Kidney epithelial cell (primary cell): ENCODE data around the gene KCNC4. TPM values are rescaled to one million over a fixed set of nuclear protein-coding genes. Genes with fewer than 3 reads are reported as not detected.

Source experiments
- DNase-seq: peaks from one replicate; pipeline ENCODE4 v3.0.0-alpha.2; 2010; ENCODE audit warnings: low read depth
- H3K27me3 ChIP-seq: 2 replicates; pipeline ENCODE4 v1.6.0; 2011; ENCODE audit warnings: low read length; ENCODE audit not compliant: control insufficient read depth, insufficient read depth
- H3K36me3 ChIP-seq: 2 replicates; pipeline ENCODE4 v1.5.1; 2011; ENCODE audit warnings: low read length; ENCODE audit not compliant: control insufficient read depth, insufficient read depth
- H3K4me3 ChIP-seq: 2 replicates; pipeline ENCODE4 v1.5.1; 2011; ENCODE audit warnings: low read depth, mild to moderate bottlenecking, control low read depth, low read length
- CTCF ChIP-seq: IDR thresholded peaks from 2 replicates; pipeline ENCODE4 v1.5.1; 2011; ENCODE audit warnings: mild to moderate bottlenecking, moderate library complexity, low read length, control low read depth, inconsistent platforms; ENCODE audit not compliant: insufficient read depth, poor library complexity, severe bottlenecking
- total RNA-seq: library from RNA; depleted of rRNA; stranded (reverse); fragments of >200 nt; gene quantifications from 2 replicates; pipeline ENCODE4 v1.2.3, GENCODE V29; 2015

The KCNC4 gene
- total RNA-seq, 1 donor from 2014 or later: 1.8 TPM

- no peaks in the 10 kb centered on the region for H3K36me3 ChIP-seq
- TF ChIP-seq CTCF: no peak
- H3K4me3 ChIP-seq: no peak overlapping the region
- DNase-seq: no peak
- H3K27me3 ChIP-seq: peaks cover 26% of the 10 kb centered on the region
Observed at GRCh38 chr1:110173466-110174105, 36.5 kb upstream of the KCNC4 start.

- DNase-seq: no peak
- TF ChIP-seq CTCF: no peak
- H3K4me3 ChIP-seq: no peak overlapping the region
- H3K27me3 ChIP-seq: peaks cover 26% of the 10 kb centered on the region
- H3K36me3 ChIP-seq: no peaks in the 10 kb centered on the region
Observed at GRCh38 chr1:110174961-110175360, 35.2 kb upstream of the KCNC4 start.

DNA sequence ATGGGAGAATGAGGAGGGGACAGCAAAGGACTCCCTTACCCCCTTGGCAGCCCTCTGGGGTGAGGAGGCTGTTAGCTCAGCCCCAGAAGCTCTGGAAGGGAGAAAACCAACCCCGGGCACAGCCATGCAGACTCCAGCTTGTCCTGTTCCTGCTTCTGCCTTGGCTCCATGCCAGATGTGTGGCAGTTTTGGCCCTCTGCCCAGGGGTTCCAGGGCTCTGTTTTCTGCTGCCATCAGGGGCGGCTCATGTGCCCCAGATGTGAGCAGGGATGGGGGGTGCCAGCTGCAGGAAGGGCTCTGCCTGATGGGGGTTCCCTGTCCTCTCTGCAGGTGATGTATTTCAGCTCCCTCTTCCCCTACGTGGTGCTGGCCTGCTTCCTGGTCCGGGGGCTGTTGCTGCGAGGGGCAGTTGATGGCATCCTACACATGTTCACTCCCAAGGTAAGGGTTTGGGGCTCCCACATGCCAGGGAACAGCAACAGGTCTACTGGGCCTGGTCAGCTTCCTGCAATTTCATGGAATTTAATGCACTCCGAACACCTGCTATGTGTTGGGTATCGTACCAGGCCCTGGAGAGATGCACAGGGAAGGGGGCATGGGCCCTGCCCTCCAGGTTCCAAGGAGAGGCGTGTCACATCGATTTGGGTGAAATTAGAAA, 33.7 kb upstream of the KCNC4 start:
- no peak for DNase-seq
- Histone ChIP-seq H3K27me3 (peaks cover 25% of the 10 kb centered on the region), H3K4me3 (no peak overlapping the region), H3K36me3 (no peaks in the 10 kb centered on the region)
- no peak for TF ChIP-seq CTCF

GRCh38 chr1:110177775-110178174, 32.3 kb upstream of the KCNC4 start:
- no peak for TF ChIP-seq CTCF
- Histone ChIP-seq H3K27me3 (peaks cover 16% of the 10 kb centered on the region), H3K36me3 (no peaks in the 10 kb centered on the region), H3K4me3 (no peak overlapping the region)
- no peak for DNase-seq

- no peak for TF ChIP-seq CTCF
- no peak overlapping the region for H3K4me3 ChIP-seq
- DNase-seq: no peak
Observed at GRCh38 chr1:110183642-110184167, 26.4 kb upstream of the KCNC4 start.

More at GRCh38 chr1:110183642-110184167, 26.4 kb upstream of the KCNC4 start:
- no peaks in the 10 kb centered on the region for H3K36me3 ChIP-seq
- peaks cover 13% of the 10 kb centered on the region for H3K27me3 ChIP-seq
